T follicular helper cell (primary cell): Measurements from ENCODE around the gene OTOP2.
"Not testable (repeated sequence)": the region's sequence is repeated elsewhere in the genome, so short reads cannot be mapped to it uniquely, and the experiment has no call there.

Experiments used
- DNase-seq: peaks from one replicate; pipeline ENCODE4 v3.0.0-alpha.2; 2020; ENCODE audit warnings: low read depth

OTOP2 gene

DNA sequence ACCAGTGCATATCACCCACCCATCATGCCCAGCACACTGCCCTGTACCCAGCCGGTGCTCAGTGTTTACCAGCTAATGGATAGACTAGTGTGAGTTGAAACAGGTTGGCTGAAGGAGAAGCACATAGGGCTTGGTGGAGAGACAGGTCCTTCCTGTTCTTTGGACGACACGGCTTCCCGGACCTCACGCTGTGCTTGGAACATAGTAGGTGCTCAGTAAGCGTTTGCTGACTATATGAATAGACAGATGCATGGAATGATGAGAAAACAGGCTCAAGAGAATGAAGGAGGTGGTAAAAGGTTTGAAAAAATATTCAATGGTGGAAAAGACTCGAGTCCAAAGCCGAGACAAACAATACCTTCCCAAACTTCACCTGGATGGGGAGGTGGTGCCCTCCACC lies 23.9 kb upstream of the OTOP2 start:
- no peak for DNase-seq

GRCh38 chr17:74901353-74902135 lies 22.5 kb upstream of the OTOP2 start:
- DNase-seq: no peak

DNA sequence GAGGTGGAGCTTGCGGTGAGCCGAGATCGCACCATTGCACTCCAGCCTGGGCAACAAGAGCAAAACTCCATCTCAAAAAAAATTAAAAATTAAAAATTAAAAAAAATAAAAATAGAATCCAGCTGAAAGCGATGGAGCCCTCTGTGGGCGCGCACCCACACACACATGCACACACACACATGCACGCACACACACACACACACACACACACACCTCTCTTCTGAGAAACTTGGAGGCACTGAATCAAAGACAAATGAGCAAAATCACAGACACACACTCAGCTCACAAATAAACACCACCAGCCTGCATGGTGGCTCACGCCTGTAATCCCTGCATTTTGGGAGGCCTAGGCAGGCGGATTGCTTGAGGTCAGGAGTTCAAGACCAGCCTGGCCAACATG lies 21.0 kb upstream of the OTOP2 start:
- no peak for DNase-seq

- DNase-seq: no peak
Observed at GRCh38 chr17:74903671-74904070, 20.4 kb upstream of the OTOP2 start.

DNA sequence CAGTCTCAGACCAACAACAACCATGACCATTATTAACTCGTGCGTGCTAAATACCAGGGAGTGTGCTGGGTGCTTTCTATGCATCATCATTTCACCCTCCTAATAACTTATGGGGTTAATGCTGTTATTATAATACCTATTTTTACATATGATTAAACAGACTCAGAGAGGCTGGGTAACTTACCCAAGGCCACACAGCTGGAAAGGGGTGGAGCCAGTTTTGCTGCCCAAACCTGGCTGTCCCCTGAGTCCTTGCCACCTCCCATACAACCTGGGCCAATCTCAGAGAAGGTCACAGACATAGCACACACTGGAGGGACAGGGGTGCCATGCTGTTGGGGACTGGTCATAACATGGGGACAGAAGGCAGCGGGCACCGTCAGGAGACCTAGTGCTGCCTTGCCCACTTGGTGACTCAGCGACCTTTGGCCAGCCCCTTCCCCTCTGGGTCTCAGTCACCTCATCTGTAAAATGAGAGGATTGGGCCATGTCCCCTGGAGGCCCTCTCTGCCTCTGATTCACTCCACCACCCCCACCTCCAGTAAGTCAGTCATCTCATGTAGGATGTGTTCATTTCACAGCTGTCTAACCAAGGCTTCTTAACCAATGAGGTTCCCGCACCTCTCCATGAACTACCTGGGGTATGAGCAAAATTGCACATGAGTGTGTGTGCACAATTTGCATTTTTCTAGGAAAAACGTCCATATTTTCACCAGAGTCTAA lies 19.2 kb upstream of the OTOP2 start:
- no peak for DNase-seq

GRCh38 chr17:74906214-74906793 lies 17.8 kb upstream of the OTOP2 start:
- not testable (repeated sequence) for DNase-seq

GRCh38 chr17:74907012-74907411 lies 17.1 kb upstream of the OTOP2 start:
- no peak for DNase-seq

GRCh38 chr17:74909097-74909496 lies 15.0 kb upstream of the OTOP2 start:
- not testable (repeated sequence) for DNase-seq

DNA sequence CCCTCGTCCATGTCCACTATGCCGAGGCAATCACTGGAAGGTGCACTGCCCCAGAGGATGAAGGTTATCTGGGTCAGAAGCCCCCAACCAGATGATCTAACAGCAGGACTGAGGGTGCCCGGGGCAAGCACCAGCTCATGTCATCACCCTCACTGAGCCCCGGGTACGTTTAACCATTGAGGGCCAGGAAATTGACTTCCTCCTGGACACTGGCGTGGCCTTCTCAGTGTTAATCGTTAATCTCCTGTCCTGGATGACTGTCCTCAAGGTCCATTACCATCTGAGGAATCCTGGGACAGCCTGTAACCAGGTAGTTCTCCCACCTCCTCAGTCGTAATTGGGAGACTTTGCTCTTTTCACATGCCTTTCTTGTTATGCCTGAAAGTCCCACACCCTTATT lies 12.7 kb upstream of the OTOP2 start:
- not testable (repeated sequence) for DNase-seq

DNA sequence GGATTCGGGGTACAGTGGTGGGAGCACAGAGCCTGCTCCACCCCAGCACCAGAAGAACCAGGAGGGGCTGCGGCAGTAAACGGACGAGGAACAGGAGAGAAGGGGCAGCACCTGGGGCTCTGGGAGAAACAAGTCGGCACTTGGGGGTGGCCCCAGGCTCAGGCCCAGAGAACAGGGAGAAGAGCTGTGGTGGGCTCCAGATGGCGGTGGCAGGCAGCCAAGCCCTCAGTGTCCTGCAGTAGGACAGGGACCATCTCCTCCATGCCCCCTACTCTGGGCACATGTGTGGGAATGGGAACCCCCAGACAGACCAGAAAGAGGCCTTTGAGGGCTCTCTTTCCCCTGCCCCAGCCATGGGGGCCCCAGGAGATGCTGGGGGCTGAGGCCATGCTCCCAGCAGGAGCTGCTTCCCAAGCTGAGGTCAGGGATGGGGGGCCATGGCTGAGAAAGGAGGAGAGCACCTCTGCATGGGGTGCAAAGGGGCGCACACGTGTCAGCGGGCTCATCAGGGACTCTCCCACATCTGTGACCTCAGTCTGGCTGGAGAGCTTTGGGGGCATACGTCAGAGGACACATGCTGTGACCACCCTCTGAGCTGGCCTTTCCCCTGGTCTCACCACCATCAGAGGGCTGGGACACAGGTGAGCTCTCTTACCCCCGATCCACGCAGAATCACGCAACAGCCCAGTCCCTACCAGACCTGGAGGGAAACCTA lies 7.8 kb upstream of the OTOP2 start:
- no peak for DNase-seq

DNA sequence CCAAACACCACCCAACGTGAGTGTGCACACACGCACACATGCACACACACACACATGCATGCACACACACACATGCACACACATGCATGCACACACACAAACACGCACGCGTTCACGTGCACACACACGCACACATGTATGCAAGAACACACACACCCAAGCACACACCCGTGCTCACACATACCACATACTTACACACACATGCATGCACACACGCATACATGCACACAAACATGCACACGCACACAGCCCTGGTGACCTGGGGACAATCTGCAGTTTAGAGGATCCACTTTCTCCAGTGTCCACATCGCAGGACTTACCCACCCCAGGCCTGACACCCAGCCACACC lies 7.2 kb upstream of the OTOP2 start:
- DNase-seq: no peak

- no peak for DNase-seq
Observed at GRCh38 chr17:74917430-74917829, 6.6 kb upstream of the OTOP2 start.

DNA sequence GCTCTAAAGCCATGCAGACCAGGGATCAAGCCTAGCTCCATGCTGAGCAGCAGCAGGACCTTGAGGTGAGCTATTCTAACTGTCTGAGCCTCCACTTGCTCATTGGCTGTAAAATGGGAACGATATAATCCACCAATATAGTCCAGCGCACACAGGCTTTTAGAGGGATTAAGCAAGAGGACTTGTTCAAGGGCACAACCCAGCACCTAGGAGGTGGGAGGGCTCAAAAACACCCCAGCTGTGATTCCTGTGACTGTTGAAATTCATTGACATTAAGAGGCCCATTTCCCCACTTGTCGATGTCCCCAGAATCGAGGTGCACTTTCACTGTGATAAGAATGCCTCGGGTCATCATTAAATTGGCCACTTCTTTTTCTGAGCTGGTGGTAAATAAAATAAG lies 5.2 kb upstream of the OTOP2 start:
- DNase-seq: no peak

DNA sequence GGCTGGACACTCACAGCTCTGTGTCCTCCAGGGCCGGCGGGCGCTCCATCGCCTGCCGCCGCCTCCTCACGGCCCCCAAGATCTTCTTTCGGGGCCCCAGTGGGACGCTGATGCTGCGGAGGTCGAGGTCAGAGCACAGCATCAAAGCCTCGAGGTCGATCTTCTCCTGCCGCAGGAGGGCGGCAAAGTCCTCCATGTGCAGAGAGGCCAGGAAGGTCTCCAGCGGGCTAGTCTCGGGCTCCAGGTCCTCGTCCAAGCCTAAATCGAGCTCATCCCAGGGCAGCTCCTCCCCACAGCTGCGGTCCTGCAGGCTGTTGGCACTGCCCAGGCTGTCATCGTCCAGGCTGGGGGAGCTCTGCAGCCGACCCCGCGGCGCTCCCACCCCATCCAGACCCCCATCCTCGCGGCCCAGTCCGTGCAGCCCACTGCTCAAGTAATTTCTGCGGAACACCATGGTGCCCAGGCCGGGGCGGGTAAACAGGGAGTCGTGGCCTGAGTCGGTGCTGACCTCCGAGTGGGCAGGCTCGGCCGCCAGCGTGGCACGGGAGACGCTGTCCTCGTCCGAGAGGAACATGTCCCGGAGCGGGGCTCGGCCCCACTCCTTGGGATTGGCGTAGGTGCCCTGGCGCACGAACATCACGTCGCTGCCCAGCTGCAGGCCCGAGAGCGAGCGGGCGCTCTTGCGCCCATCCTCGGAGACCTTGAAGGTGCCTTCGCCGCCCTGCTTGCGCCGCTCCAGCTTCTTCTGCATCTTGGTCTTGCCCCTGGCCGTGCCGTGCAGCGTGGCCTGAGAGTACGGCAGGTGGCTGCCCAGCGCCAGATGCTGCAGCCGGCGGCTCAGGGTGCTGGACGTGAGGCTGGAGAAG lies 4.4 kb upstream of the OTOP2 start:
- DNase-seq: no peak

DNA sequence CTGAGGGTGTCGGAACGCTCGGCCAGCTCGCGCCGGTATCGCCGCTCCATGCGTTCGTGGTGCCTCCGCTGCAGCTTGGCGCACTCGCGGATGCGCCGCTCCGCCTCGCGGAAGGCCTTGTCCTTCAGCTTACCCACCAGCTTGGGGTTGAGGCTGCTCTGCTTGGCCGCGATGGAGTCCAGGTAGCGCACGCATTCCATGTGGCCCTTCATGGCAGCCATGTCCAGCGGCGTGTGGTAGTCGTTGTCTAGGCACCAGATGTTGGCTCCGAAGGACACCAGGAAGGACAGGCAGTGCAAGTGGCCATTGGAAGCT lies 3.8 kb upstream of the OTOP2 start:
- no peak for DNase-seq

DNA sequence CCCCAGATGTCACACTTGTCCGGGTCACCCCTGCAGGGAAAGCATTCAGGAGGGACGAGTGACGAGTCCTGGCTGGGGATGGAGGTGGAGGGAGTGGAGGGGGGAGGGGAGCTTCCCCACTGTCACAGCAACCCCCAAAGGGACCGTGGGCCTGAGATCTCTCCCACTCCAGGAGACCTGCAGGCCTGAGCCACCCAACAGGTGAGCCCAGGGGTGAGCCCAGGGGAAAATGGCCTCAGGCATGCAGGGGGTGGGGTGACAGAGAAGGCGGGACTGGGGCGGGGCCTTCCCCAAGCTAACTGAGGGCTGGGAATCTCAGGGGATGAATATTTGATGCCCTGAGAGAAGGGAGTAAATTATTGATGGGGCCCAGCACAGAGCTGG lies 3.4 kb upstream of the OTOP2 start:
- no peak for DNase-seq

- DNase-seq: no peak
Observed at GRCh38 chr17:74921026-74921681, 2.9 kb upstream of the OTOP2 start.

GRCh38 chr17:74921769-74922168 lies 2.3 kb upstream of the OTOP2 start:
- no peak for DNase-seq

DNA sequence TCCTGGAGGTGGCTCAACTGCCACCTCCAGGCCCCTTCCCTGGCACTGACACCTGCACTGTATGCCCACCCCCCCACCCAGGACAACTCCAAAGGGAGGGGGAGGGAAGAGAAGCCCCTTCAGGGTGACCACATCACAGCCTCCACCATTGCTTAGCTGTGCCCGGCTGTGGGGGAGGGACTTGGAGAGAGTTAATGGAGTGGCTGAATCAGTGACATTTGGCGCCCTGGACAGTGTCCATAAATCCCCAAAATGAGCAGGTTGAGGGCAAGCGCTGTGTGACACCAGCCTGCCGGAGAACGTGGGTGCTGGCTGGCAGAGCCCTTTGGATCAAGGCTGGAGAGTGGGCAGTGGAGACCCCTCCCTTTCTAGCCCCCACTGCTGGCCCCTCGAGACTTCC lies 1.9 kb upstream of the OTOP2 start:
- DNase-seq: no peak

DNA sequence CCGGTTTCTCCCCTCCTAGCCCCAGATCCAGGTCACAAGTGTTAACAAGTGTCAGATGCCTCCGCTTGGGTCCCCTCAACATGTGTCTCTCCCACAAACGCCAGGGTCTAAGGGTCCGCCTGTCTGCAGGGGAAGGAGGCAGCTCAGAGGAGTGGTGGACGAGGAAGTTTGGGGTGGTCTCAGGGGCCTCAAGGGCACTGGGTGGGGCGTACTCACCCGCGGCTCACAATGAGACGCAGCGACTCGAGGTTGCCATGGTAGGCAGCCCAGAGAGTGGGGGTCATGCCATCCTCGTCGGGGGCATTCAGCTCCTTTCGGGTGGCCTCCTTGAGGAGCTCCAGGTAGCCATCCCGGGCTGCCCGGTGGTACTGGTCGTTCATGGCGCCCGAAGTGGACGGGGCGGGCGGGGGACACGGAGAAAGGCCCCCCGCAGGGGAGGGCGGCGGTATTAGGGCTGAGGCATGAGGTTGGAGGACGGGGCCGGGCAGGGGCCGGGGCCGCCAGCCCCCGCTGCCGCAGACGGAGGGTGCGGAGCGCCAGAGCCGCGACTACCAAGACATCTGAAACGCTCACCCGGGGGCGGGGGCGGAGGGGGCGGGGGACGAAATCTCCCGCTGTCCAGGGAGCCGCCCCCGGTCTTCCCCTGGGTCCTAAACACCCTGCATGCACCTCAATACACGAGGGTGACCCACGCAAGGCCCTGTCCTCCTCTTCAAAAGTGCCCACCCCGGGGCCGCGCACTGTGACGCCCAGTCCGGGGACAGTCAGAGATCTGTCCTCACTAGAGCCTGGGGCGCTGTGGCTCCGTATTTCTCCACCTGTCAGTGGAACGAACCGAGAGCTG lies 1.2 kb upstream of the OTOP2 start, which contains the start of gene USH1G:
USH1G (minus strand) TSS at position 562 of the 844 bp plus-strand sequence; CDS start at position 380, 182 bp downstream.
- no peak for DNase-seq
